Activated CD4-positive, alpha-beta T cell treated with anti-CD3 and anti-CD28 coated beads for 36 hours (primary cell): Measurements from ENCODE around the gene LFNG. TPM values are rescaled to one million over a fixed set of nuclear protein-coding genes. Genes with fewer than 3 reads are reported as not detected.
A peak's percentile ranks its signal among the peaks of the same experiment; 100 is the strongest.

Experiments used
- ATAC-seq: fragments of 200-7000 bp; cut with Tn5 transposase; one replicate; pipeline ENCODE4 v1.10.0; 2021; ENCODE audit warnings: mild to moderate bottlenecking, moderate library complexity
- CTCF ChIA-PET: fragments of 350-600 bp; sonication (Branson Sonifier 250); formaldehyde crosslinking; loops from one replicate; lab custom pipeline; 2021; ENCODE audit warnings: antibody characterized with exemption; lab: Charles Lee
- POLR2A ChIA-PET: fragments of 350-600 bp; sonication (Branson Sonifier 250); formaldehyde crosslinking; loops from one replicate; lab custom pipeline; 2021; ENCODE audit warnings: antibody characterized with exemption, inconsistent platforms; lab: Charles Lee
- DNase-seq: peaks from one replicate; pipeline ENCODE4 v3.0.0-alpha.2; 2020
- H3K27ac Mint-ChIP-seq: one replicate; pipeline ENCODE4 v1.8.0; 2021; ENCODE audit warnings: mixed read lengths
- H3K27me3 Mint-ChIP-seq: one replicate; pipeline ENCODE4 v1.8.0; 2021; ENCODE audit warnings: mixed read lengths
- H3K36me3 Mint-ChIP-seq: one replicate; pipeline ENCODE4 v1.8.0; 2021; ENCODE audit warnings: low read depth, mixed read lengths
- H3K4me1 Mint-ChIP-seq: one replicate; pipeline ENCODE4 v1.8.0; 2021; ENCODE audit warnings: mixed read lengths
- H3K4me3 Mint-ChIP-seq: one replicate; pipeline ENCODE4 v1.8.0; 2021; ENCODE audit warnings: mild to moderate bottlenecking, moderate library complexity, mixed read lengths
- H3K9me3 Mint-ChIP-seq: one replicate; pipeline ENCODE4 v1.8.0; 2021; ENCODE audit warnings: low read depth, mixed read lengths
- intact Hi-C, 2 experiments: fragments of 100-400 bp; cut with DNase I in 1 of 2; cut with micrococcal nuclease in 1 of 2; formaldehyde crosslinking; loops; one replicate each; pipeline versions ENCODE4 v1.14.2 to v1.15.1; 2022 to 2024; cut with DNase I, micrococcal nuclease
- total RNA-seq, 2 experiments: library from RNA; stranded (reverse); gene quantifications; one replicate each; pipeline ENCODE4 v1.2.3, GENCODE V29; 2021

Gene LFNG
- total RNA-seq, 2 experiments from 2014 or later = 14.9 to 23.3 TPM

DNA sequence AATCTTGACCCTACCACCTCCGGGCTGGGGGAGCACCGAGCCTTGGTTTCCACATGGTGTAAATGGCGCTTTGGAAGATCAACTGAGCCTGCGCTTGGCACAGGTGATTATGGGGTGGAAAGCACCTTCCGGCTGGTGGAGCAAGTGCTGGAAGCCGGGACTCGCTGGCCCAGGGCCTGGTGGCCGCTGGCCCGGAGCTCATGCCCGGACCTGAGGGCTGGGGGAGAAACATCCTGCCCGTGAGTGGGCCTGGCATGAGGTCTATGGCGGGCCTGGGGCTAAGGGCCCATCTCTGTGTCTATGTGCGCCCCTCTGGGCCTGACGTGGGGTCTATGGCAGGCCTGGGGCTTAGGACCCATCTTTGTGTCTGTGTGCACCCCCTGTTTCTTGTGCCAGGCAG is 14.2 kb upstream of the LFNG start:
- POLR2A ChIA-PET = no interaction called here
- CTCF ChIA-PET = no interaction called here
- H3K36me3 Mint-ChIP-seq = no peaks in the 10 kb centered on the region
- H3K9me3 Mint-ChIP-seq = no peaks in the 10 kb centered on the region
- ATAC-seq = no peak
- H3K4me1 Mint-ChIP-seq = peaks cover 28% of the 10 kb centered on the region
- DNase-seq = no peak
- H3K4me3 Mint-ChIP-seq = no peak overlapping the region
- intact Hi-C loops = no loop called here
- H3K27ac Mint-ChIP-seq = no peak overlapping the region
- H3K27me3 Mint-ChIP-seq = no peaks in the 10 kb centered on the region

GRCh38 chr7:2507208-2507916 is 12.2 kb upstream of the LFNG start:
- Mint-ChIP-seq H3K4me1 (peaks cover 46% of the 10 kb centered on the region), H3K27me3 (no peaks in the 10 kb centered on the region), H3K27ac (no peak overlapping the region), H3K4me3 (no peak overlapping the region), H3K9me3 (no peaks in the 10 kb centered on the region), H3K36me3 (no peaks in the 10 kb centered on the region)
- no peak for ATAC-seq
- ChIA-PET CTCF (no interaction called here), POLR2A (no interaction called here)
- intact Hi-C loops = no loop called here
- no peak for DNase-seq

GRCh38 chr7:2507917-2508306 is 11.7 kb upstream of the LFNG start:
- DNase-seq = no peak
- Mint-ChIP-seq H3K36me3 (no peaks in the 10 kb centered on the region), H3K9me3 (no peaks in the 10 kb centered on the region), H3K4me1 (peaks cover 52% of the 10 kb centered on the region), H3K27me3 (no peaks in the 10 kb centered on the region), H3K4me3 (no peak overlapping the region), H3K27ac (no peak overlapping the region)
- no peak for ATAC-seq
- intact Hi-C loops = no loop called here
- CTCF ChIA-PET = no interaction called here
- POLR2A ChIA-PET = no interaction called here

- Mint-ChIP-seq H3K27ac (peak overlapping the region; percentile 67), H3K36me3 (no peaks in the 10 kb centered on the region), H3K9me3 (no peaks in the 10 kb centered on the region), H3K27me3 (no peaks in the 10 kb centered on the region), H3K4me1 (peaks cover 52% of the 10 kb centered on the region), H3K4me3 (peak overlapping the region; percentile 54)
- peak; percentile 70 for ATAC-seq
- CTCF ChIA-PET = interaction anchor here (1.2 kb wide), 1 partner anchor 12 kb away, joined by 4 read pairs; no protein-coding TSS in a partner anchor
- intact Hi-C loops = no loop called here
- POLR2A ChIA-PET = interaction anchor here (0.5 kb wide), 1 partner anchor 268 kb away, joined by 3 read pairs; no protein-coding TSS in a partner anchor
- DNase-seq = peak; percentile 81
Measured at GRCh38 chr7:2508327-2509215, 11.0 kb upstream of the LFNG start.

DNA sequence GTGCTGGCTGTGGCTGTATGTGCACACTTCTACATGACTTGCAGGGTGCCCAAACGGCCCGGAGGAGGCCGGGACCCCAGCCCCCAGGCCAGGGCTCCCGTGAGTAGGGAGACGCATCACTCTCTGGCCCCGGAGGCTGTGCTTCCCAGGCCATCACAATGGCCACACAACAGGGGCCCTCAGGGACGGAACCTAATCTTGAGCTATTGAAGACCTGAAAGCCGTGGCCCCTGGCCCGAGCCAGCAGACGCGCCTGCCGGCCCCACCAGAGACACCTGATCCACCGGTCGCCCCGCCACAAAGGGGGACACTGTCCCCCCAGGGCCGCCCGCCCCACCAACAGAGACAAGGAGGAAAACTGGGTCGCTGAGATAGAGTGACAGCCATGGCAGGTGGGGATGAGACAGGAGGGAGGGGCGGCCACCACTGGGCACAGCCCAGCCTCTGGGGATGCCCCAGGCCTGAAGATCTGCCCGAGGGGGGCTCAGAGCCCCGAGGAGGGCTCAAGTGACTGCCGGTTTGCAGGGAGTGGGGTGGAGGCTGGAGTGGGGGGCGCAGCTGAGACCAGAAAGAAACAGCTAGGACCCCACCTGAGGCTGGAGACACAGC is 10.2 kb upstream of the LFNG start:
- Mint-ChIP-seq H3K9me3 (no peaks in the 10 kb centered on the region), H3K4me3 (peak overlapping the region; percentile 54), H3K4me1 (peaks cover 52% of the 10 kb centered on the region), H3K27ac (peak overlapping the region; percentile 67), H3K27me3 (no peaks in the 10 kb centered on the region), H3K36me3 (no peaks in the 10 kb centered on the region)
- intact Hi-C loops = no loop called here
- POLR2A ChIA-PET = interaction anchor here (0.5 to 0.6 kb wide), 2 partner anchors 19 to 269 kb away, joined by 3 read pairs; no protein-coding TSS in a partner anchor
- ATAC-seq = no peak
- CTCF ChIA-PET = interaction anchor here (1.2 kb wide), 1 partner anchor 11 kb away, joined by 4 read pairs; no protein-coding TSS in a partner anchor
- no peak for DNase-seq

DNA sequence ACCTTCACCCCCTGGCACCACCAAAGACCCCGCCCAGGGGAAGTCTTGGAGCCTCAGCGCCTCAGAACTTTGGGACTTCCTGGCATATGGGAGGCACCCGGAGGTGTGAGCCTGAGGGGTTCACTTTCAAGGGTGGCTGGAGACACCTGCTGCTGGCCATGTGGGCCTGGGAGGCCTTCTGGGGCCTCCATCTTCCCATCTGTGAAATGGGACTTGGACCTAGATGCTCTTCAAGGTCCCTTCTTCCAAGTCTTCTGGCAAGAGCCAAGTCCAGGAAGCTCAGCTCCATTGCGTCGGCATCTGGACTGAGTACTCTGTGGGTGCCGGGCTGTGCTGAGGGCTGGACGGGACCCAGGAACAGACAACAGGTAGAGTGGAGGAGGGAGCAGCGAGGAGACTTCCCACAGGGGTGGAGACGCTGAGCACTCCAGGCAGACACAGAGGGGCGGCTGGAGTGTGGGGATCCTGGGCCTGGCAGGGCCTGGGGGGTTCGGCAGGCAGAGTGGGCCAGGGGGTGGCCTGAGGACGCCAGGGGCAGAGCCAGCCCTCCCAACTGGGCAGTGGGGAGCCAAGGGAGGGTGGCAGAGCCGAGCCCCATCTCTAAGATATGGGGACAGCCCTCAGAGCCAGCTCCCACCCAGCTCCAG is 9.3 kb upstream of the LFNG start:
- CTCF ChIA-PET = interaction anchor here (1.2 to 1.6 kb wide), 3 partner anchors 11 to 200 kb away, joined by 3 to 5 read pairs (median 5); no protein-coding TSS in a partner anchor
- H3K4me3 Mint-ChIP-seq = peak overlapping the region; percentile 17
- POLR2A ChIA-PET = no interaction called here
- H3K27me3 Mint-ChIP-seq = no peaks in the 10 kb centered on the region
- peak overlapping the region; percentile 89 for H3K27ac Mint-ChIP-seq
- DNase-seq (no peak), ATAC-seq (no peak)
- H3K9me3 Mint-ChIP-seq = no peaks in the 10 kb centered on the region
- peaks cover 52% of the 10 kb centered on the region for H3K4me1 Mint-ChIP-seq
- intact Hi-C loops = loop anchor here in 1 of 2 experiments (5.0 kb wide), 1 partner anchor 33 kb away; the partner anchor contains the start of gene GRIFIN
- no peaks in the 10 kb centered on the region for H3K36me3 Mint-ChIP-seq

DNA sequence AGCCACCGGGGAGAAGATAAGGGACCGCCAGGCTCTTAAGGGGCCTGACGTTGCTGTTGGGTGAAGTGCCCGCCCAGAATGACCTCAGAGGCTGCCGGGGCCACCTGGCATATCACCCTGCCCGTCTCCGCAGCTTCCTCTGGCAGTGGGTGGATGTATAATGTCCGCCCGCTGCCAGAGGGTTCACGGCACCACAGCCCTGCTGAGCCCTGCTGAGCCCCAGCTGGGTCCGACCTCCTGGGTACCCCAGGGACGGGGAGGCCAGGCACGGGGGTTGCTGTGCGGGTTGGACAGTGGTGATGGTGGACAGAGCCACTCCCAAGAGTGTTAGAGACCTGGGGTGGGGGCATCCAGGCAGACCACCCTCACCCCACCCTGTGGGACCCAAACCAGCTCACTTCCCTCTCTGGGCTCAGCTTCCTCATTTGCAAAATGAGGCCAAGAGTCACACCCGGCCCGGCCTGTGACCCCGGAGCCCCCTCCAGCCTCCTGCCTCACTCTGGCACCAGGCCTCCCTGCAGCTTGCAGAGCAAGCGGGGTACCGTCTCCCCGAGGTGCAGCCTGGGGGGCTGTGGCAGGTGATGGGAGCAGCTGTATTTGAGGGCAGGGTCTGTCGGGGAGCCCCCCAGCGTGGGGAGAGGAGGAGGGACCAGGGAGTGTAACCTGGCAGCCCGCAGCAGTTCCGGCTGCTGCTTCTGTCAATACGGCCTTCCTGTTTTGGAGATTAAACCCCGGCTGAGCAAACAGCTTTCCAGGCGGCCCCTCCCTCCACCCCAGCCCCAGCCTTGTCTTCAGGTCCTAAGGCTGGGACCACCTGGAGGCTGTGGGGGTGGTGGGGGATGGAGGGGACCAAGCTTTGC is 8.4 kb upstream of the LFNG start:
- CTCF ChIA-PET = interaction anchor here (0.6 to 1.6 kb wide), 6 partner anchors 10 to 353 kb away, joined by 3 to 7 read pairs (median 4); no protein-coding TSS in a partner anchor
- DNase-seq (peak; percentile 80), ATAC-seq (peak; percentile 52)
- intact Hi-C loops = loop anchor here in 1 of 2 experiments (1.0 to 5.0 kb wide), 2 partner anchors 8 to 34 kb away; partner anchors contain the start of genes GRIFIN and LFNG
- Mint-ChIP-seq H3K27me3 (no peaks in the 10 kb centered on the region), H3K36me3 (no peaks in the 10 kb centered on the region), H3K4me3 (peak overlapping the region; percentile 46), H3K9me3 (no peaks in the 10 kb centered on the region), H3K27ac (peak overlapping the region; percentile 89), H3K4me1 (peaks cover 52% of the 10 kb centered on the region)
- POLR2A ChIA-PET = interaction anchor here (0.5 to 0.8 kb wide), 2 partner anchors 9 to 210 kb away, joined by 3 to 6 read pairs; no protein-coding TSS in a partner anchor

- Mint-ChIP-seq H3K9me3 (no peaks in the 10 kb centered on the region), H3K27ac (peak overlapping the region; percentile 89), H3K4me3 (peak overlapping the region; percentile 46), H3K4me1 (peaks cover 52% of the 10 kb centered on the region), H3K36me3 (no peaks in the 10 kb centered on the region), H3K27me3 (no peaks in the 10 kb centered on the region)
- ATAC-seq (no peak), DNase-seq (no peak)
- POLR2A ChIA-PET = interaction anchor here (0.8 kb wide), 1 partner anchor 9 kb away, joined by 3 read pairs; no protein-coding TSS in a partner anchor
- CTCF ChIA-PET = interaction anchor here (1.0 to 1.6 kb wide), 4 partner anchors 10 to 110 kb away, joined by 3 to 5 read pairs (median 4); no protein-coding TSS in a partner anchor
- intact Hi-C loops = loop anchor here in 1 of 2 experiments (1.0 to 5.0 kb wide), 2 partner anchors 8 to 34 kb away; partner anchors contain the start of genes GRIFIN and LFNG
Measured at GRCh38 chr7:2511769-2512168, 7.8 kb upstream of the LFNG start.

- Mint-ChIP-seq H3K9me3 (no peaks in the 10 kb centered on the region), H3K4me1 (peaks cover 52% of the 10 kb centered on the region), H3K27ac (peak overlapping the region; percentile 89), H3K27me3 (no peaks in the 10 kb centered on the region), H3K36me3 (no peaks in the 10 kb centered on the region), H3K4me3 (peak overlapping the region; percentile 34)
- ATAC-seq = no peak
- intact Hi-C loops = loop anchor here in 1 of 2 experiments (5.0 kb wide), 1 partner anchor 35 kb away; the partner anchor contains the start of gene GRIFIN
- POLR2A ChIA-PET = interaction anchor here (0.8 kb wide), 1 partner anchor 8 kb away, joined by 3 read pairs; no protein-coding TSS in a partner anchor
- CTCF ChIA-PET = interaction anchor here (1.2 kb wide), 1 partner anchor 9 kb away, joined by 3 read pairs; no protein-coding TSS in a partner anchor
- peak; percentile 51 for DNase-seq
Measured at GRCh38 chr7:2512179-2512661, 7.4 kb upstream of the LFNG start.
